ENCODE measurements around the gene PELI3. TPM values are rescaled to one million over a fixed set of nuclear protein-coding genes. Genes with fewer than 3 reads are reported as not detected.
"Not testable (repeated sequence)": the region's sequence is repeated elsewhere in the genome, so short reads cannot be mapped to it uniquely, and the experiment has no call there.

The PELI3 gene
- polyA plus RNA-seq, 1 donor (not counting 4 experiments of a cell fraction or from before 2014, with no cell fraction given): 2.1 TPM

GRCh38 chr11:66438504-66439466, 27.9 kb upstream of the PELI3 start, which contains the start of gene MRPL11:
MRPL11 (minus strand) TSS chr11:66438848; CDS start chr11:66438754, 94 bp downstream.
- TF ChIP-seq CTCF (optimal IDR thresholded peaks at IDR 0.05 in 1 of 3, IDR thresholded peaks at IDR 0.05 in 1 of 3, conservative IDR thresholded peaks at IDR 0.05 in 1 of 3; ENCODE audit: extremely low read depth in 1 of 3, insufficient read depth in 2 of 3, low read length in 3 of 3): peak; percentile 66 to 96 (median 86)
- no peak for TF ChIP-seq EZH2 (IDR thresholded peaks at IDR 0.05; ENCODE audit: low read length)
- peak within 1 kb of the TSS; percentile 54 to 75 (median 68) for H3K4me3 ChIP-seq (ENCODE audit: control insufficient read depth in 2 of 3, extremely low read depth in 1 of 3, insufficient read depth in 2 of 3, low read depth in 1 of 3, low read length in 3 of 3)
- no peaks in the 10 kb centered on the region for H3K9me3 ChIP-seq (ENCODE audit: control insufficient read depth, low read depth, low read length)
- peak within 1 kb of the TSS; percentile 91 for H3K9ac ChIP-seq (ENCODE audit: control insufficient read depth, extremely low read depth, insufficient read depth, low read length)
- no peaks in the 10 kb centered on the region for H4K20me1 ChIP-seq (ENCODE audit: control insufficient read depth, extremely low read depth, insufficient read depth, low read length)
- peak; percentile 96 for FAIRE-seq
- H3K4me2 ChIP-seq (ENCODE audit: control insufficient read depth, extremely low read depth, insufficient read depth, low read depth, low read length): peak within 1 kb of the TSS; percentile 96
- H3K79me2 ChIP-seq (ENCODE audit: control insufficient read depth, insufficient read depth, low read length): peaks cover 9% of the 10 kb centered on the region
- peak; percentile 48 for DNase-seq (ENCODE audit: low read depth, low spot score)
- peaks cover 5% of the 10 kb centered on the region for H3K4me1 ChIP-seq (ENCODE audit: control insufficient read depth, extremely low read depth, insufficient read depth, low read length)
- dilution Hi-C loops (cut with MboI; ENCODE audit: extremely low pct_ligation_motif_present, low sequenced_read_pairs): no loop called here
- H3K9me1 ChIP-seq (ENCODE audit: control insufficient read depth, extremely low read depth, insufficient read depth, low read length): no peaks in the 10 kb centered on the region
- peak within 1 kb of the TSS; percentile 94 for H3K27ac ChIP-seq (ENCODE audit: control insufficient read depth, insufficient read depth, low read length)
- H3K36me3 ChIP-seq (ENCODE audit: control insufficient read depth in 2 of 2, extremely low read depth in 1 of 2, insufficient read depth in 2 of 2, low read length in 2 of 2): peaks cover 4 to 7% of the 10 kb centered on the region in 2 experiments
- no peaks in the 10 kb centered on the region for H3K27me3 ChIP-seq (ENCODE audit: control insufficient read depth, extremely low read depth, insufficient read depth, low read length)
- H2AFZ ChIP-seq (ENCODE audit: control insufficient read depth, low read length): peak within 1 kb of the TSS; percentile 99

DNA sequence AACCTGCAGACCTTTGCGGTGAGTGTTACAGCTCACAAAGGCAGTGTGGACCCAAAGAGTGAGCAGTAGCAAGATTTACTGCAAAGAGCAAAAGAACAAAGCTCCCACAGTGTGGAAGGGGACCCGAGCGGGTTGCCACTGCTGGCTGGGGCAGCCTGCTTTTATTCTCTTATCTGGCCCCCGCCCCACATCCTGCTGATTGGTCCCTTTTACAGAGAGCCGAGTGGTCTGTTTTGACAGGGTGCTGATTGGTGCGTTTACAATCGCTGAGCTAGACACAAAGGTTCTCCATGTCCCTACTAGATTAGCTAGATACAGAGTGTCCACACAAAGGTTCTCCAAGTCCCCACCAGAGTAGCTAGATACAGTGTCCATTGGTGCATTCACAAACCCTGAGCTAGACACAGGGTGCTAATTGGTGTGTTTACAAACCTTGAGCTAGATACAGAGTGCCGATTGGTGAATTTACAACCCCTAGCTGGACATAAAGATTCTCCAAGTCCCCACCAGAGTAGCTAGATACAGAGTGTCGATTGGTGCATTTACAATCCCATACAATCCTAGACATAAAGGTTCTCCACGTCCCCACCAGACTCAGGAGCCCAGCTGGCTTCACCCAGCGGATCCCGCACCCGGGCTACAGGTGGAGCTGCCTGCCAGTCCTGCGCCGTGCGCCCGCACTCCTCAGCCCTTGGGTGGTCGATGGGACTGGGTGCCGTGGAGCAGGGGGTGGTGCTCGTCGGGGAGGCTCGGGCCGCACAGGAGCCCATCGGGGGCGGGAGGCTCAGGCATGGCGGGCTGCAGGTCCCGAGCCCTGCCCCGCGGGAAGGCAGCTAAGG, 26.4 kb upstream of the PELI3 start:
- H3K9ac ChIP-seq (ENCODE audit: control insufficient read depth, extremely low read depth, insufficient read depth, low read length); DNase-seq (ENCODE audit: low read depth, low spot score); FAIRE-seq; H4K20me1 ChIP-seq (ENCODE audit: control insufficient read depth, extremely low read depth, insufficient read depth, low read length); H3K4me3 ChIP-seq (ENCODE audit: control insufficient read depth in 2 of 3, extremely low read depth in 1 of 3, insufficient read depth in 2 of 3, low read depth in 1 of 3, low read length in 3 of 3); H3K36me3 ChIP-seq (ENCODE audit: control insufficient read depth in 2 of 2, extremely low read depth in 1 of 2, insufficient read depth in 2 of 2, low read length in 2 of 2); H3K27me3 ChIP-seq (ENCODE audit: control insufficient read depth, extremely low read depth, insufficient read depth, low read length); H3K4me2 ChIP-seq (ENCODE audit: control insufficient read depth, extremely low read depth, insufficient read depth, low read depth, low read length); H3K79me2 ChIP-seq (ENCODE audit: control insufficient read depth, insufficient read depth, low read length); dilution Hi-C loops (cut with MboI; ENCODE audit: extremely low pct_ligation_motif_present, low sequenced_read_pairs); H3K9me1 ChIP-seq (ENCODE audit: control insufficient read depth, extremely low read depth, insufficient read depth, low read length); H3K9me3 ChIP-seq (ENCODE audit: control insufficient read depth, low read depth, low read length); H3K4me1 ChIP-seq (ENCODE audit: control insufficient read depth, extremely low read depth, insufficient read depth, low read length); H2AFZ ChIP-seq (ENCODE audit: control insufficient read depth, low read length); H3K27ac ChIP-seq (ENCODE audit: control insufficient read depth, insufficient read depth, low read length): not testable (repeated sequence)

GRCh38 chr11:66440940-66441282, 25.8 kb upstream of the PELI3 start:
- H3K4me2 ChIP-seq (ENCODE audit: control insufficient read depth, extremely low read depth, insufficient read depth, low read depth, low read length); H3K4me3 ChIP-seq (ENCODE audit: control insufficient read depth in 2 of 3, extremely low read depth in 1 of 3, insufficient read depth in 2 of 3, low read depth in 1 of 3, low read length in 3 of 3); H2AFZ ChIP-seq (ENCODE audit: control insufficient read depth, low read length); DNase-seq (ENCODE audit: low read depth, low spot score); H3K4me1 ChIP-seq (ENCODE audit: control insufficient read depth, extremely low read depth, insufficient read depth, low read length); H3K9ac ChIP-seq (ENCODE audit: control insufficient read depth, extremely low read depth, insufficient read depth, low read length); H3K27me3 ChIP-seq (ENCODE audit: control insufficient read depth, extremely low read depth, insufficient read depth, low read length); H4K20me1 ChIP-seq (ENCODE audit: control insufficient read depth, extremely low read depth, insufficient read depth, low read length); H3K27ac ChIP-seq (ENCODE audit: control insufficient read depth, insufficient read depth, low read length); H3K9me1 ChIP-seq (ENCODE audit: control insufficient read depth, extremely low read depth, insufficient read depth, low read length); H3K36me3 ChIP-seq (ENCODE audit: control insufficient read depth in 2 of 2, extremely low read depth in 1 of 2, insufficient read depth in 2 of 2, low read length in 2 of 2); H3K9me3 ChIP-seq (ENCODE audit: control insufficient read depth, low read depth, low read length); FAIRE-seq; H3K79me2 ChIP-seq (ENCODE audit: control insufficient read depth, insufficient read depth, low read length); dilution Hi-C loops (cut with MboI; ENCODE audit: extremely low pct_ligation_motif_present, low sequenced_read_pairs): not testable (repeated sequence)
